Adrenal gland (tissue), 12 donors: ENCODE measurements around the gene ROBO4. TPM values are rescaled to one million over a fixed set of nuclear protein-coding genes. Genes with fewer than 3 reads are reported as not detected.

Experiments used
- DNase-seq, 7 donors: peaks; one replicate each; pipeline ENCODE4 v3.0.0-alpha.2; 2019 to 2020
- H3K27ac ChIP-seq, 5 donors: fragments of 200-600 bp; sonication (generic) in 4 of 5; 1 replicate in 3 of 5; 2 replicates in 2 of 5; pipeline versions ENCODE4 v1.5.1 to v1.8.0; 2016 to 2020; ENCODE audit warnings: mild to moderate bottlenecking in 1 of 5
- H3K27me3 ChIP-seq: fragments of 200-600 bp; 2 replicates; pipeline ENCODE4 v1.8.0; 2021
- H3K36me3 ChIP-seq, 2 donors: fragments of 200-600 bp; replicated peaks in 1 of 2; 1 replicate in 1 of 2; 2 replicates in 1 of 2; pipeline versions ENCODE4 v1.5.1 to v1.8.0; 2018 to 2022
- H3K4me1 ChIP-seq, 2 donors: fragments of 200-600 bp; replicated peaks in 1 of 2; 1 replicate in 1 of 2; 2 replicates in 1 of 2; pipeline versions ENCODE4 v1.5.1 to v1.8.0; 2018 to 2021
- H3K4me3 ChIP-seq, 4 donors: fragments of 200-600 bp; sonication (generic) in 3 of 4; one replicate each; pipeline ENCODE4 v1.5.1; 2016 to 2018
- H3K9me3 ChIP-seq, 3 donors: fragments of 200-600 bp; sonication (generic) in 1 of 3; replicated peaks in 1 of 3; 1 replicate in 2 of 3; 2 replicates in 1 of 3; pipeline versions ENCODE4 v1.5.1 to v1.8.0; 2016 to 2021
- POLR2A ChIP-seq, 2 donors: fragments of 450-650 bp; IDR thresholded peaks; one replicate each; pipeline ENCODE4 v1.6.1; 2017; ENCODE audit warnings: antibody characterized with exemption in 2 of 2, mild to moderate bottlenecking in 2 of 2, moderate library complexity in 1 of 2
- WGBS, 4 donors: extraction: QIAGEN DNeasy Blood & Tissue Kit in 2 of 4; methylation state at CpG; one replicate each; pipeline versions ENCODE4 v1.1.5 to v1.1.7; 2013 to 2017; 5-methylcytosine and 5-hydroxymethylcytosine counted together
- intact Hi-C, 2 donors: fragments of 100-400 bp; cut with DNase I; formaldehyde crosslinking; loops; one replicate each; pipeline versions ENCODE4 v1.14.1 to v1.15.0; 2022 to 2023
- polyA plus RNA-seq, 3 donors: library from polyadenylated mRNA; stranded (reverse); fragments of 200-250 nt in 2 of 3; fragments of 350-450 nt in 1 of 3; fragmentation: Illumina TruSeq in 1 of 3; extraction: RNeasy Lipid Tissue Mini Kit (QIAGEN cat#74804) in 1 of 3; gene quantifications; one replicate each; pipeline ENCODE4 v1.2.3, GENCODE V29; 2013 to 2014
- total RNA-seq, 9 donors: library from RNA; depleted of rRNA in 4 of 9; stranded (reverse); fragments of >200 nt in 4 of 9; fragments of 120-200 nt in 1 of 9; fragmentation: NEBNext Ultra II Directional in 1 of 9; extraction: Animal tissue kit (Norgen Biotek cat#: 25700) in 1 of 9; gene quantifications; one replicate each; pipeline versions ENCODE4 v1.1.0 to v1.2.4, GENCODE V29; 2013 to 2023
- TF ChIP-seq, protein P1 (sequence below), 6 experiments: fragments of 450-650 bp in 4 of 6; fragments of 200-600 bp in 2 of 6; sonication (generic) in 1 of 6; IDR thresholded peaks; 1 replicate in 5 of 6; 2 replicates in 1 of 6; pipeline versions ENCODE4 v1.5.1 to v1.8.0; 2016 to 2021; ENCODE audit warnings: antibody characterized with exemption in 6 of 6, mild to moderate bottlenecking in 2 of 6, moderate library complexity in 1 of 6
- donor health status: healthy with polysubstance abuse.
- donor health status: Bipolar disorder and iron deficiency.
- donor health status: DM: yes; HTN: yes; CAD: no.
- donor health status: DM: no; HTN: no; CAD: no.
- donor health status: DM: no; HTN: no; CAD: no.
- donor health status: DM: yes; HTN: yes; CAD: no.

Gene ROBO4
- total and polyA plus RNA-seq, 12 donors, result 4.6 to 40.7 (median 19.5) TPM

DNA sequence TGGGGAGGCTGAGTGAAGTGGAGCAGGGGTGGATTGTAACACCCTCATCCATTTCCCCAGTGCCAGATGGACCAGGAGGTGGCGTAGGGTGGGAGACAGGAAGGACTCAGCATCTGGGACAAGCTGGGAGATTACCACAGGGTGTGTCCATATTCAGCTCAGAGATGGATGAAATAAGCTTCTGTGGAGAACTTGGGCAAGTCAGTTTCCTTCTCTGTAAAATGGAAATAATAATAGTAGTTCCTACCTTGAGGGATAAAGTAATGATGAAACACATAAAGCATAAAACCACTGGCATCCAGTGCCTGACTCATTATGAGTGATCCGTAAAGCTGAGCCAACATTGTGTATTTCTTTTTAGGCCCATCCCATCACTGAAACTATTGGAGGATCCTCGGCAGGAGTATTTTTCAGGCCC, 607 bp upstream of the ROBO4 start:
- peak overlapping the region; percentile 47 to 91 (median 74) for H3K27ac ChIP-seq
- intact Hi-C loops, result no loop called here
- TF ChIP-seq, protein P1, sequence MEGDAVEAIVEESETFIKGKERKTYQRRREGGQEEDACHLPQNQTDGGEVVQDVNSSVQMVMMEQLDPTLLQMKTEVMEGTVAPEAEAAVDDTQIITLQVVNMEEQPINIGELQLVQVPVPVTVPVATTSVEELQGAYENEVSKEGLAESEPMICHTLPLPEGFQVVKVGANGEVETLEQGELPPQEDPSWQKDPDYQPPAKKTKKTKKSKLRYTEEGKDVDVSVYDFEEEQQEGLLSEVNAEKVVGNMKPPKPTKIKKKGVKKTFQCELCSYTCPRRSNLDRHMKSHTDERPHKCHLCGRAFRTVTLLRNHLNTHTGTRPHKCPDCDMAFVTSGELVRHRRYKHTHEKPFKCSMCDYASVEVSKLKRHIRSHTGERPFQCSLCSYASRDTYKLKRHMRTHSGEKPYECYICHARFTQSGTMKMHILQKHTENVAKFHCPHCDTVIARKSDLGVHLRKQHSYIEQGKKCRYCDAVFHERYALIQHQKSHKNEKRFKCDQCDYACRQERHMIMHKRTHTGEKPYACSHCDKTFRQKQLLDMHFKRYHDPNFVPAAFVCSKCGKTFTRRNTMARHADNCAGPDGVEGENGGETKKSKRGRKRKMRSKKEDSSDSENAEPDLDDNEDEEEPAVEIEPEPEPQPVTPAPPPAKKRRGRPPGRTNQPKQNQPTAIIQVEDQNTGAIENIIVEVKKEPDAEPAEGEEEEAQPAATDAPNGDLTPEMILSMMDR (IDR thresholded peaks at IDR 0.05), result no peak
- TF ChIP-seq POLR2A (IDR thresholded peaks at IDR 0.05), result no peak
- peak in 4 of 7 donors; percentile 47 to 62 (median 50) for DNase-seq
- 34 to 47% (median 37%) methylated on average over 3 of the region's 3 CpGs for WGBS, 4 donors
- H3K4me1 ChIP-seq, result peaks cover 10 to 21% of the 10 kb centered on the region in 2 donors
- H3K4me3 ChIP-seq, result peak overlapping the region in 1 of 4 donors; percentile 12
- no peaks in the 10 kb centered on the region for H3K36me3 ChIP-seq
- no peaks in the 10 kb centered on the region for H3K27me3 ChIP-seq
- no peaks in the 10 kb centered on the region for H3K9me3 ChIP-seq

DNA sequence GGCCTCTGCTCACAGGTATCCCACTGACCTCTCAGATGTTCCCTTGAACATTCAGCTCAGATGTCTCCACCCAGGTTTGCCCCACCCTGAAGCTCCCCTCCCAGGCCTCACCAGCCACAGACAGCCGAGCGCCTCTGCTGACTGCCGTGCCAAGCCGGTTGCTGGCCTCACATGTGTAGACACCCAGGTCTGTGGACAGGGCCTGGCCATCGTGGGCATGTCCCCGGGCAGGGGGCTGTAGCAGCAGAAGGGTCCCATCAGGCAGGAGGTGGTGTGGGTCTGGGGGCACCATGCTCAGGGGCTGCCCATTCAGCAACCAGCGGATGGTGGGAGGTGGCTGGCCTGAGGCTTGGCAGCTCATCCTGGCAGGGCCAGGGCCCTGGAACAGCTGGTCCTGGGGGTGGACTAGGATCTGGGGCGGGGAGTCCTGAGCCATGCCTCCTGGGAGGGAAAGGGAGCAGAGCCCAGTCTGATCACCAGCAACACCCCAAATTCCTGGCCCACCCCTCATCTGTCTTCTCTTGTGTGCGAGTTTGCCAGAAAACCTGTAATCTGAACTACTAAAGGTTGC, 759 bp downstream of the ROBO4 start:
- WGBS, 4 donors, result 72 to 93% (median 74%) methylated on average over 1 to 9 of the region's 9 CpGs
- H3K4me1 ChIP-seq, result peaks cover 10 to 21% of the 10 kb centered on the region in 2 donors
- TF ChIP-seq, protein P1 (IDR thresholded peaks at IDR 0.05), result no peak
- TF ChIP-seq POLR2A (IDR thresholded peaks at IDR 0.05), result no peak
- DNase-seq, result no peak
- H3K36me3 ChIP-seq, result no peaks in the 10 kb centered on the region
- intact Hi-C loops, result no loop called here
- H3K27ac ChIP-seq, result peak overlapping the region in 4 of 5 donors; percentile 18 to 91 (median 22)
- H3K4me3 ChIP-seq, result no peak overlapping the region
- H3K9me3 ChIP-seq, result no peaks in the 10 kb centered on the region
- H3K27me3 ChIP-seq, result no peaks in the 10 kb centered on the region

DNA sequence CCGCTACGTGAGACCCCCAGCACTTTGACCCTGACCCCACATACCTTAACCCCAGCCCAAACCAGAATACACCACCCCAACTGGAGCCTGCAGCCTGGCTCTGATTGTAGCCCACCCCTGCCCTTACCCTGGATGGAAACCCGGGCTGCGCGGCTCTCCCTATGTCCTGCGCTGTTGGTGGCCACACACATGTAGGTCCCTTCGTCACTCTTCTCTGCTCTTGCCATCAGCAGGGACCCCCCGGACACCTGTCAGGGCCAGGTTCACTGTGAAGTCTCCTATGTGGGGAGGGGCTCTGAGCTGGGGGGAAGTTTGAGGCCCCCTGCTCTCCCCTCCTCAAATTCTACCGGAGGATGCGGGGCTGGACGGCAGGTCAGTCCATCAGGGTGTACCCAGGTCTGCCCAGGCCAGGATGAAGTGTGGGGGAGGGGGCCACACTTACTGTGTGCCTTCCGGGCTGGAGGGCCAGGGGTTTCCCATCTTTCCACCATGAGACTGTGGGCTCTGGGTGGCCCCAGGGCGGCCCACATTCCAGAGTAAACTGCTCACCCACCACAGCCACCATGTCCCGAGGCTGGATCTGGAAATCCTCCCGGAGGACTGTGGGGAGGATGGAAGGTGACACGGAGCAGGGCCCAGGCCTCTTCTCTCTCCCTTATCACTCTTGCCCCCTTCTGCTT, 1.5 kb downstream of the ROBO4 start:
- H3K36me3 ChIP-seq, result no peaks in the 10 kb centered on the region
- no peaks in the 10 kb centered on the region for H3K27me3 ChIP-seq
- intact Hi-C loops, result no loop called here
- H3K9me3 ChIP-seq, result no peaks in the 10 kb centered on the region
- H3K27ac ChIP-seq, result peak overlapping the region in 3 of 5 donors; percentile 19 to 91 (median 26)
- peaks cover 10 to 21% of the 10 kb centered on the region in 2 donors for H3K4me1 ChIP-seq
- no peak for TF ChIP-seq POLR2A (IDR thresholded peaks at IDR 0.05)
- TF ChIP-seq, protein P1 (IDR thresholded peaks at IDR 0.05), result no peak
- no peak overlapping the region for H3K4me3 ChIP-seq
- WGBS, 4 donors, result 71 to 91% (median 78%) methylated on average over 11 to 16 of the region's 16 CpGs
- DNase-seq, result no peak

DNA sequence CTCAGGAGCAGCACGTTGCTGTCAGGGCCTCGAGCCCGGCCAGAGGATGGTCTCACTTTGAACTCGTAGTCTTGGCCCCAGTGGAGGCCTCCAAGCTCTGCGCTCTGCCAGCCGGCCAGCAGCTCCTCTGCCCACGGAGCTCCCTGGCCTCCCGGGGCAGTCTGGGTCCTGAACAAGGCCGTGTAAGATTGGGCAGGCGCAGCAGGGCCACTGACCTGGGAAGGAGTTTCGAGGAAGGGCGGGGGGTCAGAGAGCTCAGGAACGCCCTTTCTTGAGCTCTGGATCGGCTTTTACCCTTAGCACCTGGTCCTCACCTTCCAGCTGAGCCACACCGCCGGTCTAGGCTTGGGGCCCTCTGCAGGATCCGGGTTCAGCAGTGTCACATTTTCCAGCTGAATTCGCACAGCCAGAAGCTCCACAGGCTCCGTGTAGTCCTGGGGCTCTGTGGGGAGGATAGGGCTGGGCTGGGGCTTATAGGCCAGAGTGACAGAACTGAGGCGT, 2.1 kb downstream of the ROBO4 start:
- Histone ChIP-seq H3K27me3 (no peaks in the 10 kb centered on the region), H3K9me3 (no peaks in the 10 kb centered on the region), H3K4me3 (no peak overlapping the region), H3K36me3 (no peaks in the 10 kb centered on the region), H3K27ac (peak overlapping the region in 1 of 5 donors; percentile 91), H3K4me1 (peaks cover 10 to 21% of the 10 kb centered on the region in 2 donors)
- TF ChIP-seq POLR2A (IDR thresholded peaks at IDR 0.05), result no peak
- TF ChIP-seq, protein P1 (IDR thresholded peaks at IDR 0.05), result no peak
- DNase-seq, result no peak
- intact Hi-C loops, result no loop called here
- 71 to 89% (median 84%) methylated on average over 10 to 20 of the region's 20 CpGs for WGBS, 4 donors
